GM12878 (cell line): Measurements from ENCODE around the gene TXLNG. TPM values are rescaled to one million over a fixed set of nuclear protein-coding genes. Genes with fewer than 3 reads are reported as not detected.

Source experiments
- ATAC-seq: fragments of 200-7000 bp; cut with Tn5 transposase; 3 replicates; pipeline ENCODE4 v1.9.1; 2020; ENCODE audit warnings: mild to moderate bottlenecking, moderate library complexity
- BruUV-seq: library from RNA; stranded (reverse); fragments of 400-500 nt; replicated peaks from 2 replicates; lab custom pipeline; 2021; lab: Mats Ljungman, UMichigan
- CTCF ChIA-PET: fragments of 300-600 bp; sonication (Branson Sonifier 250); formaldehyde crosslinking; extraction: SDS; loops from one replicate; lab custom pipeline; 2021; ENCODE audit warnings: inconsistent platforms; lab: Yijun Ruan, JAX
- POLR2A ChIA-PET: fragments of 350-600 bp; formaldehyde crosslinking; extraction: SDS; loops from one replicate; lab custom pipeline; 2021; ENCODE audit warnings: inconsistent platforms; lab: Charles Lee
- RAD21 ChIA-PET: fragments of 300-600 bp; sonication (Branson Sonifier 250); formaldehyde crosslinking; loops from one replicate; lab custom pipeline; 2023; ENCODE audit warnings: antibody characterized with exemption; ENCODE audit not compliant: unreplicated experiment; lab: Charles Lee
- SMC1A ChIA-PET: fragments of 300-600 bp; sonication (Branson Sonifier 250); formaldehyde crosslinking; loops from one replicate; lab custom pipeline; 2023; ENCODE audit not compliant: unreplicated experiment, uncharacterized antibody; lab: Charles Lee
- DNase-seq: peaks from one replicate; pipeline ENCODE4 v3.0.0-alpha.2; 2011; ENCODE audit warnings: low read depth, low spot score
- FAIRE-seq: peaks from 3 replicates; lab custom pipeline; 2011; peaks lifted over from hg19 to GRCh38; lab: Jason Lieb, UNC
- H2AFZ ChIP-seq: 2 replicates; pipeline ENCODE4 v1.6.0; 2011; ENCODE audit warnings: low read depth, low read length, control low read depth; ENCODE audit not compliant: control insufficient read depth
- H3K27ac ChIP-seq: 2 replicates; pipeline ENCODE4 v1.5.1; 2011; ENCODE audit warnings: control low read depth; ENCODE audit not compliant: control insufficient read depth, insufficient read depth
- H3K27me3 ChIP-seq, 2 experiments: replicated peaks in 1 of 2; 2 replicates each; pipeline versions ENCODE4 v1.6.0 to v1.6.1; 2011; ENCODE audit warnings: low read length in 1 of 2; ENCODE audit not compliant: control insufficient read depth in 2 of 2, insufficient read depth in 2 of 2
- H3K36me3 ChIP-seq, 2 experiments: 2 replicates each; pipeline ENCODE4 v1.5.1; 2011; ENCODE audit warnings: low read length in 1 of 2; ENCODE audit not compliant: control insufficient read depth in 2 of 2, insufficient read depth in 2 of 2
- H3K4me1 ChIP-seq: 2 replicates; pipeline ENCODE4 v1.6.1; 2011; ENCODE audit warnings: mild to moderate bottlenecking, low read length, moderate library complexity, mixed read lengths; ENCODE audit not compliant: control insufficient read depth, insufficient read depth
- H3K4me2 ChIP-seq: 2 replicates; pipeline ENCODE4 v1.6.0; 2011; ENCODE audit warnings: control low read depth; ENCODE audit not compliant: control insufficient read depth, insufficient read depth
- H3K4me3 ChIP-seq: fragments of 200-600 bp; sonication (generic); 2 replicates; pipeline ENCODE4 v1.5.1; 2016
- H3K79me2 ChIP-seq: 2 replicates; pipeline ENCODE4 v1.6.0; 2011; ENCODE audit warnings: low read length; ENCODE audit not compliant: control insufficient read depth, insufficient read depth
- H3K9ac ChIP-seq: 2 replicates; pipeline ENCODE4 v1.8.0; 2011; ENCODE audit warnings: low read length, control low read depth, mixed read lengths; ENCODE audit not compliant: control insufficient read depth, insufficient read depth
- H3K9me3 ChIP-seq: replicated peaks from 3 replicates; pipeline ENCODE4 v1.5.1; 2011; ENCODE audit warnings: mild to moderate bottlenecking, low read length; ENCODE audit not compliant: control insufficient read depth, insufficient read depth
- H4K20me1 ChIP-seq: 2 replicates; pipeline ENCODE4 v1.6.0; 2011; ENCODE audit not compliant: control insufficient read depth, insufficient read depth
- CEBPB ChIP-seq, 2 experiments: fragments of 150-350 bp in 1 of 2; IDR thresholded peaks; 2 replicates each; pipeline ENCODE4 v1.6.1; 2012 to 2014; ENCODE audit warnings: low read depth in 2 of 2, low read length in 2 of 2, borderline replicate concordance in 1 of 2, inconsistent platforms in 1 of 2
- CTCF ChIP-seq, 3 experiments: IDR thresholded peaks in 2 of 3; conservative IDR thresholded peaks in 1 of 3; 2 replicates each; pipeline ENCODE4 v1.5.1; 2011; ENCODE audit warnings: low read depth in 3 of 3, low read length in 3 of 3, mild to moderate bottlenecking in 3 of 3, control low read depth in 2 of 3, moderate library complexity in 2 of 3, inconsistent platforms in 1 of 3, mixed read lengths in 1 of 3; ENCODE audit not compliant: control insufficient read depth in 2 of 3, insufficient read depth in 1 of 3; ENCODE audit errors: extremely low read depth in 1 of 3
- CUX1 ChIP-seq: IDR thresholded peaks from 2 replicates; pipeline ENCODE4 v1.6.1; 2012; ENCODE audit warnings: improper control_type of control experiment, low read depth, low read length; ENCODE audit not compliant: insufficient replicate concordance
- DPF2 ChIP-seq: fragments of 450-650 bp; IDR thresholded peaks from 2 replicates; pipeline ENCODE4 v1.6.1; 2017; ENCODE audit warnings: mild to moderate bottlenecking
- EZH2 ChIP-seq: IDR thresholded peaks from 2 replicates; pipeline ENCODE4 v1.6.1; 2012; ENCODE audit warnings: low read depth, mild to moderate bottlenecking, control low read depth, inconsistent platforms, low read length, borderline replicate concordance; ENCODE audit not compliant: control insufficient read depth
- KAT2A ChIP-seq: conservative IDR thresholded peaks from 2 replicates; pipeline ENCODE4 v1.6.1; 2011; ENCODE audit warnings: low read depth, low read length; ENCODE audit not compliant: control insufficient read depth
- NBN ChIP-seq: fragments of 450-650 bp; IDR thresholded peaks from 2 replicates; pipeline ENCODE4 v1.6.1; 2016
- NFXL1 ChIP-seq: fragments of 450-650 bp; IDR thresholded peaks from 2 replicates; pipeline ENCODE4 v1.6.1; 2017; ENCODE audit warnings: antibody characterized with exemption, mild to moderate bottlenecking, borderline replicate concordance
- NR2C1 ChIP-seq: fragments of 450-650 bp; IDR thresholded peaks from 2 replicates; pipeline ENCODE4 v1.6.1; 2017; ENCODE audit warnings: antibody characterized with exemption, mild to moderate bottlenecking, moderate library complexity
- SP1 ChIP-seq: IDR thresholded peaks from one replicate; pipeline ENCODE4 v1.6.1; 2011; ENCODE audit warnings: low read depth, low read length
- SREBF2 ChIP-seq: IDR thresholded peaks from 2 replicates; pipeline ENCODE4 v1.6.1; 2012; ENCODE audit warnings: mild to moderate bottlenecking, low read length
- YY1 ChIP-seq: IDR thresholded peaks from 2 replicates; pipeline ENCODE4 v1.6.1; 2011; ENCODE audit warnings: low read depth, mild to moderate bottlenecking, low read length
- ZNF622 ChIP-seq: fragments of 450-650 bp; IDR thresholded peaks from 2 replicates; pipeline ENCODE4 v1.6.1; 2017; ENCODE audit warnings: mild to moderate bottlenecking, inconsistent platforms
- ZZZ3 ChIP-seq: IDR thresholded peaks from 2 replicates; pipeline ENCODE4 v1.6.1; 2011; ENCODE audit warnings: low read depth; ENCODE audit not compliant: control insufficient read depth, insufficient read length
- WGBS: methylation state at CpG from one replicate; pipeline ENCODE4 v1.1.6; 2016; ENCODE audit warnings: low lambda C conversion rate; ENCODE audit not compliant: insufficient replicate concordance, insufficient coverage; ENCODE audit errors: missing lambda C conversion rate; 5-methylcytosine and 5-hydroxymethylcytosine counted together
- in situ Hi-C: fragments of 300-500 bp; cut with MboI; formaldehyde crosslinking; loops from 9 replicates; pipeline ENCODE4 v1.14.3; 2018; ENCODE audit warnings: mixed read lengths
- intact Hi-C: fragments of 100-400 bp; cut with micrococcal nuclease; formaldehyde crosslinking; loops from one replicate; pipeline ENCODE4 v1.14.2; 2022; ENCODE audit not compliant: unreplicated experiment
- polyA plus RNA-seq, 11 experiments: library from polyadenylated mRNA; depleted of rRNA in 4 of 11; unstranded in 6 of 11; stranded (reverse) in 5 of 11; fragments of >200 nt; fragmentation: Nextera tagmentation in 4 of 11; fragmentation: Illumina TruSeq in 1 of 11; extraction: Ambion mirVana in 4 of 11; extraction: Trizol in 1 of 11; gene quantifications; 1 replicate in 1 of 11; 2 replicates in 10 of 11; pipeline versions ENCODE4 v1.2.1 to v1.2.3, GENCODE V29; 2011 to 2016; ENCODE audit warnings: inconsistent platforms in 2 of 11, missing spikeins in 2 of 11, low read depth in 1 of 11
- total RNA-seq, 4 experiments: library from RNA; depleted of rRNA in 3 of 4; stranded (reverse); fragments of >200 nt in 3 of 4; fragmentation: Illumina TruSeq in 1 of 4; extraction: Trizol in 1 of 4; gene quantifications; 2 replicates each; pipeline versions ENCODE4 v1.2.1 to v1.2.3, GENCODE V29; 2013 to 2021
- TF ChIP-seq, protein P1 (sequence below): IDR thresholded peaks from 2 replicates; pipeline ENCODE4 v1.6.1; 2011; ENCODE audit warnings: mild to moderate bottlenecking, low read depth, low read length, moderate library complexity; ENCODE audit not compliant: insufficient replicate concordance

TXLNG gene
- total and polyA plus RNA-seq, 10 of the 15 experiments (the other 5 are each of a cell fraction or from before 2014, with no cell fraction given) = 9.9 to 40.7 (median 19.5) TPM

- peaks cover 7% of the 10 kb centered on the region for H3K4me1 ChIP-seq
- in situ Hi-C loops = no loop called here
- no peak overlapping the region; the same call in 1 of the 2 replicates for H2AFZ ChIP-seq
- ATAC-seq (no peak), FAIRE-seq (no peak), DNase-seq (no peak)
- H3K79me2 ChIP-seq = peaks cover 17% of the 10 kb centered on the region
- H3K27ac ChIP-seq = no peak overlapping the region
- no peaks in the 10 kb centered on the region for H3K36me3 ChIP-seq
- no peaks in the 10 kb centered on the region for H4K20me1 ChIP-seq
- H3K4me3 ChIP-seq = no peak overlapping the region
- no peaks in the 10 kb centered on the region for H3K9me3 ChIP-seq
- WGBS = 33% methylated on average over 8 of the region's 8 CpGs
- SMC1A ChIA-PET = interaction anchor here (0.8 to 2.2 kb wide), 3 partner anchors 10 to 174 kb away, joined by 3 to 27 read pairs (median 3); no protein-coding TSS in a partner anchor
- CTCF ChIA-PET = interaction anchor here (0.7 to 3.8 kb wide), 4 partner anchors 10 to 68 kb away, joined by 3 to 46 read pairs (median 11); no protein-coding TSS in a partner anchor
- H3K27me3 ChIP-seq = peaks cover 0 to 6% of the 10 kb centered on the region in 2 experiments; a peak in 1 of 4 replicates
- BruUV-seq = no TSS peak
- intact Hi-C loops = loop anchor here (5.0 kb wide), 1 partner anchor 86 kb away; the partner anchor contains the start of gene TXLNG
- POLR2A ChIA-PET = interaction anchor here (0.8 to 1.0 kb wide), 2 partner anchors 10 to 13 kb away, joined by 3 to 5 read pairs; no protein-coding TSS in a partner anchor
- RAD21 ChIA-PET = interaction anchor here (1.0 to 2.9 kb wide), 3 partner anchors 10 to 173 kb away, joined by 5 to 16 read pairs (median 7); no protein-coding TSS in a partner anchor
- no peak overlapping the region for H3K9ac ChIP-seq
- no peak overlapping the region for H3K4me2 ChIP-seq
- no peak for TF ChIP-seq SP1
- no peak for TF ChIP-seq KAT2A
- no peak for TF ChIP-seq SREBF2
- TF ChIP-seq NR2C1 = no peak
- TF ChIP-seq, protein P1, sequence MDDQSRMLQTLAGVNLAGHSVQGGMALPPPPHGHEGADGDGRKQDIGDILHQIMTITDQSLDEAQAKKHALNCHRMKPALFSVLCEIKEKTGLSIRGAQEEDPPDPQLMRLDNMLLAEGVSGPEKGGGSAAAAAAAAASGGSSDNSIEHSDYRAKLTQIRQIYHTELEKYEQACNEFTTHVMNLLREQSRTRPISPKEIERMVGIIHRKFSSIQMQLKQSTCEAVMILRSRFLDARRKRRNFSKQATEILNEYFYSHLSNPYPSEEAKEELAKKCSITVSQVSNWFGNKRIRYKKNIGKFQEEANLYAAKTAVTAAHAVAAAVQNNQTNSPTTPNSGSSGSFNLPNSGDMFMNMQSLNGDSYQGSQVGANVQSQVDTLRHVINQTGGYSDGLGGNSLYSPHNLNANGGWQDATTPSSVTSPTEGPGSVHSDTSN = no peak
- no peak for TF ChIP-seq ZNF622
- no peak for TF ChIP-seq EZH2
- TF ChIP-seq YY1 = no peak
- TF ChIP-seq NBN = no peak
- TF ChIP-seq CUX1 = no peak
- TF ChIP-seq CEBPB (IDR thresholded peaks at IDR 0.05; ENCODE audit: borderline replicate concordance in 1 of 2, low read depth in 2 of 2, low read length in 2 of 2) = no peak
- TF ChIP-seq CTCF (IDR thresholded peaks at IDR 0.05 in 2 of 3, conservative IDR thresholded peaks at IDR 0.05 in 1 of 3; ENCODE audit: control insufficient read depth in 2 of 3, extremely low read depth in 1 of 3, insufficient read depth in 1 of 3, low read depth in 3 of 3, low read length in 3 of 3) = no peak
- TF ChIP-seq NFXL1 = no peak
- TF ChIP-seq DPF2 = no peak
- no peak for TF ChIP-seq ZZZ3
These were observed 86.8 kb downstream of the TXLNG start for GRCh38 chrX:16873106-16873505.
